ENCODE data around the gene GALNT17. TPM values are rescaled to one million over a fixed set of nuclear protein-coding genes. Genes with fewer than 3 reads are reported as not detected.

The GALNT17 gene
- total RNA-seq, 1 experiment from 2014 or later: not detected

GRCh38 chr7:71535616-71536015, 403.7 kb downstream of the GALNT17 start:
- no peaks in the 10 kb centered on the region for H3K27me3 ChIP-seq (replicated peaks)
- H3K36me3 ChIP-seq: no peaks in the 10 kb centered on the region
- 0 out of 2 replicates have a peak, but pooled peaks cover 5% of the 10 kb centered on the region for H3K9me3 ChIP-seq (replicated peaks)
- H3K4me3 ChIP-seq: no peak overlapping the region
- no peaks in the 10 kb centered on the region for H3K4me1 ChIP-seq (replicated peaks)
- DNase-seq (ENCODE audit: low read depth in 1 of 2, low spot score in 2 of 2): no peak
- H3K27ac ChIP-seq: no peak overlapping the region

DNA sequence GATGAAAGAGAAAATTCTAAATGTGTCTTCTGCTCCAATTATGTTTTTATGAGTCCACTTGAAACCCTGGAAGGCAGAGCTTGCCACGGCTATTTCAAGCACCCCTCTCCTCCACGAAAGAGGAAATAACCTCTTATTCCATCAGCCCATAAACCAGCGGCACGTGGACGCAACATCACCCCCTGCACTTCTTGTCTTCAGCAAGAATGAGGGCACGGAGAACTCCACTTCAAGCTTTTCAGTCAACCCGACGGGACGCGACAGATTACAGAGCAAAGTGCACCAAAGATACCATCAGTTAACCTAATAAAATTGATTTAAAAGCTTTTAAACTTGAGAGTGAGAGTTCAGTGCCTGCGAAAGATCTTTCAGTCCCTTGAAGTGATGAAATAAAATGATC, 406.3 kb downstream of the GALNT17 start:
- no peak overlapping the region for H3K27ac ChIP-seq

GRCh38 chr7:71539615-71540014, 407.7 kb downstream of the GALNT17 start:
- Histone ChIP-seq H3K4me3 (no peak overlapping the region), H3K36me3 (no peaks in the 10 kb centered on the region), H3K4me1 (replicated peaks) (no peaks in the 10 kb centered on the region), H3K27me3 (replicated peaks) (no peaks in the 10 kb centered on the region), H3K27ac (no peak overlapping the region), H3K9me3 (replicated peaks) (0 out of 2 replicates have a peak, but pooled peaks cover 3% of the 10 kb centered on the region)
- DNase-seq (ENCODE audit: low read depth in 1 of 2, low spot score in 2 of 2): no peak

More for the DNA sequence above, 406.3 kb downstream of the GALNT17 start:
- Histone ChIP-seq H3K4me1 (replicated peaks) (no peaks in the 10 kb centered on the region), H3K4me3 (no peak overlapping the region), H3K36me3 (no peaks in the 10 kb centered on the region), H3K27me3 (replicated peaks) (no peaks in the 10 kb centered on the region), H3K9me3 (replicated peaks) (0 out of 2 replicates have a peak, but pooled peaks cover 3% of the 10 kb centered on the region)
- no peak for DNase-seq (ENCODE audit: low read depth in 1 of 2, low spot score in 2 of 2)

DNA sequence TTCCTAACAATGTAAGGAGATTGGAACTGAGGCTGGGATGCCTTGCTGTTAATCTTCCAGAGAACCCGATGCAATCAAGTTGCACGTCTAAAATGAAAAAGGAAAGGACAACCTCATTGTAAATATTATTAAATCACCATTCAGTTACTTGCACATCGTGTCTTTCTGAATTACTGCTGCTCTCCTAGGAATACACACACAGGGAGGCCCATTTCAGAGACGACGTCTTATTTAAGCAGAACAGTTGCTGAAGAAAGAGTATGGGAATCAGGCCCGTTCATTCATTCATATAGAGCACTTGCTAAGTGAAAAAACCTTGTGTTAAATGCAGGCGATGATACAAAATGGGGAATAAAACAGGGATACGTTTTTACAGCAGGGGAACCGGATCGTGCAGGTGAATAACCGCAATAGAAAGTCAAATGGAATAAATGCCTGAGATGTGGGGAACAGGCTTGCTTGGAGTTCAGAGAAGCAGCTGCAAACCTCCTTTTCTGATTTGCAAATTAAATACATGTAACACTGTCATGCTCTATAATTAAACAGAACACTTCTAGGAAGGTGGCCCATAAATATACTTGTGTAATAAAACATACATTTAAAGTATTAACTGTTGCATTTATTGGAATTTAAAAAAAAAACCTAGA, 409.9 kb downstream of the GALNT17 start:
- Histone ChIP-seq H3K27me3 (replicated peaks) (no peaks in the 10 kb centered on the region), H3K4me3 (no peak overlapping the region), H3K36me3 (no peaks in the 10 kb centered on the region), H3K4me1 (replicated peaks) (no peaks in the 10 kb centered on the region), H3K9me3 (replicated peaks) (0 out of 2 replicates have a peak, but pooled peaks cover 3% of the 10 kb centered on the region), H3K27ac (no peak overlapping the region)
- DNase-seq (ENCODE audit: low read depth in 1 of 2, low spot score in 2 of 2): no peak

DNA sequence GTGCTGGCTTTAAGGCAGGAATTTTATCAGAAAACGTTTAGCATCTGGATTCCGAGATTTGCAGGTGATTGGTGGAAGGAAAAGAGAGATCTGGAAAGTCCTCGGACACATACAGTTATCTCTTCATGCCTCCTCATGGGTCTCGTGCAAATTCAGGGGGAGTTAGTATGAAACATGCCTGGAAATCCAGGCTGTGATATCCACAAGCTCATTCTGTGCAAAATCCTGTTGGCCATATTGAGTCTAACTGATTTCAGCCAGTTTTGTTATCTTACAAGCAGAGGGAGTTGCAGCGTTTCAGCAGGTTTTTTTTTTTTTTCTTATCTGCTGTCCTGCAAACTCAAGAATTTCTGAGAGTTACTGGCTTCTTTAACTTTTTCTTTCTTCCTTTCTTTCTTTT, 411.5 kb downstream of the GALNT17 start:
- Histone ChIP-seq H3K4me1 (replicated peaks) (no peaks in the 10 kb centered on the region), H3K36me3 (no peaks in the 10 kb centered on the region), H3K4me3 (no peak overlapping the region)

GRCh38 chr7:71544816-71545215, 412.9 kb downstream of the GALNT17 start:
- Histone ChIP-seq H3K9me3 (replicated peaks) (0 out of 2 replicates have a peak, but pooled peaks cover 3% of the 10 kb centered on the region), H3K27ac (no peak overlapping the region), H3K27me3 (replicated peaks) (no peaks in the 10 kb centered on the region), H3K36me3 (no peaks in the 10 kb centered on the region), H3K4me1 (replicated peaks) (no peaks in the 10 kb centered on the region), H3K4me3 (no peak overlapping the region)
- DNase-seq (ENCODE audit: low read depth in 1 of 2, low spot score in 2 of 2): no peak

More for the DNA sequence above, 411.5 kb downstream of the GALNT17 start:
- no peak overlapping the region for H3K27ac ChIP-seq
- H3K9me3 ChIP-seq (replicated peaks): 0 out of 2 replicates have a peak, but pooled peaks cover 3% of the 10 kb centered on the region
- H3K27me3 ChIP-seq (replicated peaks): no peaks in the 10 kb centered on the region
- DNase-seq (ENCODE audit: low read depth in 1 of 2, low spot score in 2 of 2): no peak

DNA sequence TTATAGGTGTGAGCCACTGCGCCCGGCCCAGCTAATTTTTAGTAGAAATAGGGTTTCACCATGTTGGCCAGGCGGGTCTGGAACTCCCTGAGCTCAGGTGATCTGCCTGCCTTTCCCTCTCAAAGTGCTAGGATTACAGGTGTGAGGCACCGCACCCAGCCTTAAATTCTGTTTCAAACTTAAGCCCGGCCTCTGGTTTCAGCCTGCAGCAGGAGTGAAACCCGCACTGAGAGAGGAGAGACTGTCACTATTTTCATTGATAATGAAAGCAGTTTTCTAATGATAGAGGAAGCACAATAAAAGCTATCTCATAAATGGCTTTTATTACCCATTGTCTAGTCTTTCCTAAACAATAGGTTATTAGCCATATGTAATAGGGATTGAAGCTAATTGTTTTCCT, 415.5 kb downstream of the GALNT17 start:
- Histone ChIP-seq H3K9me3 (replicated peaks) (peaks cover 3% of the 10 kb centered on the region; the same call in 1 of the 2 replicates), H3K27me3 (replicated peaks) (no peaks in the 10 kb centered on the region), H3K4me1 (replicated peaks) (no peaks in the 10 kb centered on the region), H3K4me3 (no peak overlapping the region), H3K36me3 (no peaks in the 10 kb centered on the region), H3K27ac (no peak overlapping the region)
- DNase-seq (ENCODE audit: low read depth in 1 of 2, low spot score in 2 of 2): no peak

- no peak for DNase-seq (ENCODE audit: low read depth in 1 of 2, low spot score in 2 of 2)
- no peaks in the 10 kb centered on the region for H3K36me3 ChIP-seq
- peaks cover 3% of the 10 kb centered on the region; the same call in 1 of the 2 replicates for H3K9me3 ChIP-seq (replicated peaks)
- H3K27me3 ChIP-seq (replicated peaks): no peaks in the 10 kb centered on the region
- no peaks in the 10 kb centered on the region for H3K4me1 ChIP-seq (replicated peaks)
- no peak overlapping the region for H3K4me3 ChIP-seq
- no peak overlapping the region for H3K27ac ChIP-seq
Measured at GRCh38 chr7:71548746-71549145, 416.8 kb downstream of the GALNT17 start.

GRCh38 chr7:71553306-71553705, 421.4 kb downstream of the GALNT17 start:
- no peak overlapping the region for H3K27ac ChIP-seq
- H3K4me1 ChIP-seq (replicated peaks): no peaks in the 10 kb centered on the region
- no peaks in the 10 kb centered on the region for H3K27me3 ChIP-seq (replicated peaks)
- peaks cover 3% of the 10 kb centered on the region; the same call in 1 of the 2 replicates for H3K9me3 ChIP-seq (replicated peaks)
- no peaks in the 10 kb centered on the region for H3K36me3 ChIP-seq
- no peak overlapping the region for H3K4me3 ChIP-seq
- no peak for DNase-seq (ENCODE audit: low read depth in 1 of 2, low spot score in 2 of 2)

- DNase-seq (ENCODE audit: low read depth in 1 of 2, low spot score in 2 of 2): no peak
- H3K27ac ChIP-seq: no peak overlapping the region
- no peaks in the 10 kb centered on the region for H3K36me3 ChIP-seq
- peaks cover 3% of the 10 kb centered on the region; the same call in 1 of the 2 replicates for H3K9me3 ChIP-seq (replicated peaks)
- H3K4me3 ChIP-seq: no peak overlapping the region
- no peaks in the 10 kb centered on the region for H3K27me3 ChIP-seq (replicated peaks)
- H3K4me1 ChIP-seq (replicated peaks): no peaks in the 10 kb centered on the region
Measured at GRCh38 chr7:71555758-71556157, 423.8 kb downstream of the GALNT17 start.

GRCh38 chr7:71558806-71559613, 427.1 kb downstream of the GALNT17 start:
- Histone ChIP-seq H3K9me3 (replicated peaks) (peaks cover 3% of the 10 kb centered on the region; the same call in 1 of the 2 replicates), H3K4me3 (no peak overlapping the region), H3K36me3 (no peaks in the 10 kb centered on the region), H3K4me1 (replicated peaks) (no peaks in the 10 kb centered on the region), H3K27me3 (replicated peaks) (no peaks in the 10 kb centered on the region), H3K27ac (no peak overlapping the region)
- no peak for DNase-seq (ENCODE audit: low read depth in 1 of 2, low spot score in 2 of 2)

- Histone ChIP-seq H3K27ac (no peak overlapping the region), H3K4me3 (no peak overlapping the region), H3K9me3 (replicated peaks) (no peaks in the 10 kb centered on the region; the same call in 1 of the 2 replicates), H3K36me3 (no peaks in the 10 kb centered on the region), H3K4me1 (replicated peaks) (no peaks in the 10 kb centered on the region), H3K27me3 (replicated peaks) (no peaks in the 10 kb centered on the region)
- no peak for DNase-seq (ENCODE audit: low read depth in 1 of 2, low spot score in 2 of 2)
Measured at GRCh38 chr7:71560354-71560995, 428.5 kb downstream of the GALNT17 start.

DNA sequence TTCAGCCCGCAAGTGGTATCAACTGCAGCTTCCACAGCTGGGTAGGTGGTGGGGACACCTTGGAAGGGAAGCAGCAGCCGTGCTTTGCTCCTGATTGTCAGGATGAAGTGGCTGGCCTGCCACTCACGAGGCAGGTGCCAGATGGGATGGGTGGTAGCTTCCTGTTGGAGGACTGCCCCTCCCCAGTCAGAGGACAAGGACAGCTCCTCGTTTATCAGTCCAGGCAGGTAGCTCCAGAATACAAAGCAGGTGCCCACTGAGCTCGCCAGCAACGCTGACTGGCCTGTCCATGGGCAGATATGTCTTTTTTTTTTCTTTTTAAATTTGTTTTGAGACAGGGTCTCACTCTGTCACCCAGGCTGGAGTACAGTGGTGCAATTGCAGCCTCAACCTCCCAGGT, 431.3 kb downstream of the GALNT17 start:
- Histone ChIP-seq H3K4me1 (replicated peaks) (no peaks in the 10 kb centered on the region), H3K27me3 (replicated peaks) (no peaks in the 10 kb centered on the region), H3K9me3 (replicated peaks) (0 out of 2 replicates have a peak, but pooled peaks cover 4% of the 10 kb centered on the region), H3K36me3 (no peaks in the 10 kb centered on the region), H3K27ac (no peak overlapping the region), H3K4me3 (no peak overlapping the region)
- DNase-seq (ENCODE audit: low read depth in 1 of 2, low spot score in 2 of 2): no peak

All from SJSA1 (cell line).